ENCODE measurements around the gene MBTD1. TPM values are rescaled to one million over a fixed set of nuclear protein-coding genes. Genes with fewer than 3 reads are reported as not detected.
A peak's percentile ranks its signal among the peaks of the same experiment; 100 is the strongest.

MBTD1 gene
- total and polyA plus RNA-seq, 2 of the 8 experiments (the other 6 are each of a cell fraction or from before 2014, with no cell fraction given): 20.3 to 51.4 TPM

GRCh38 chr17:51164911-51165679 lies 94.8 kb downstream of the MBTD1 start:
- Histone ChIP-seq H2BK20ac (ENCODE audit: low read length) (no peak overlapping the region), H3K14ac (ENCODE audit: insufficient read length) (no peak overlapping the region), H2BK12ac (ENCODE audit: low read depth, low read length) (no peak overlapping the region), H2BK5ac (ENCODE audit: low read depth, low read length) (peak overlapping the region; percentile 94; the same call in 1 of the 2 replicates), H3K56ac (replicated peaks; ENCODE audit: insufficient read length, low read depth, low read length) (no peak overlapping the region), H4K91ac (replicated peaks; ENCODE audit: insufficient read length, low read length) (no peak overlapping the region), H3K18ac (ENCODE audit: extremely low read depth, low read length) (no peak overlapping the region), H3K9ac (replicated peaks in 1 of 4; ENCODE audit: extremely low read depth in 1 of 4, low read depth in 3 of 4, low read length in 3 of 4) (no peak overlapping the region), H4K20me1 (replicated peaks in 1 of 2; ENCODE audit: control insufficient read depth in 1 of 2, insufficient read depth in 2 of 2, low read length in 2 of 2) (peaks cover 0 to 7% of the 10 kb centered on the region in 2 experiments), H3K36me3 (ENCODE audit: control insufficient read depth in 2 of 4, insufficient read depth in 4 of 4, low read length in 3 of 4) (peaks cover 12 to 57% (median 41%) of the 10 kb centered on the region in 4 experiments), H3K9me3 (ENCODE audit: insufficient read depth in 2 of 2, low read depth in 1 of 2, low read length in 1 of 2) (no peaks in the 10 kb centered on the region), H3K4me1 (replicated peaks in 1 of 4; ENCODE audit: control insufficient read depth in 3 of 4, insufficient read depth in 4 of 4, low read length in 3 of 4) (peaks cover 0 to 9% (median 3%) of the 10 kb centered on the region in 4 experiments; a peak in 4 of 7 replicates), H3K79me1 (ENCODE audit: low read depth, low read length) (no peaks in the 10 kb centered on the region; the same call in 1 of the 2 replicates), H3K23me2 (ENCODE audit: low read depth, low read length) (peaks cover 9% of the 10 kb centered on the region), H3K27me3 (replicated peaks in 1 of 4; ENCODE audit: control insufficient read depth in 3 of 4, extremely low read depth in 1 of 4, insufficient read depth in 3 of 4, low read length in 3 of 4) (no peaks in the 10 kb centered on the region), H3K4me2 (ENCODE audit: insufficient read depth in 1 of 2, low read depth in 2 of 2, low read length in 2 of 2) (peak overlapping the region; percentile 89 to 97), H3K79me2 (ENCODE audit: control insufficient read depth in 1 of 2, insufficient read depth in 2 of 2, low read length in 2 of 2) (peaks cover 0 to 13% of the 10 kb centered on the region in 2 experiments; a peak in 2 of 4 replicates), H4K8ac (ENCODE audit: extremely low read depth, insufficient read depth, low read length) (no peak overlapping the region), H2AK5ac (ENCODE audit: low read depth, low read length) (no peak overlapping the region), H2AFZ (ENCODE audit: low read length) (no peak overlapping the region), H2BK120ac (replicated peaks; ENCODE audit: low read depth, low read length) (no peak overlapping the region), H2BK15ac (ENCODE audit: low read length) (no peak overlapping the region), H3K27ac (ENCODE audit: low read depth, low read length) (no peak overlapping the region), H3K4ac (replicated peaks; ENCODE audit: insufficient read length, low read depth, low read length) (no peak overlapping the region), H3K4me3 (ENCODE audit: extremely low read depth in 1 of 4, insufficient read depth in 2 of 4, low read depth in 3 of 4, low read length in 4 of 4) (peak overlapping the region; percentile 65 to 95 (median 92); a peak in 7 of 8 replicates), H3K23ac (ENCODE audit: insufficient read length) (no peak overlapping the region), H4K5ac (ENCODE audit: insufficient read length, low read depth, low read length) (no peak overlapping the region)
- DNase-seq (ENCODE audit: low read depth in 1 of 2, low spot score in 2 of 2) (no peak), FAIRE-seq (no peak)
- POLR2A ChIA-PET (ENCODE audit: partially characterized antibody): interaction anchor here (0.7 to 6.0 kb wide), 13 partner anchors 9 to 446 kb away, joined by 3 to 82 read pairs (median 5); partner anchors contain the start of genes LUC7L3, MBTD1, NME1 and SPAG9
- 49% methylated on average over 16 of the region's 16 CpGs; no CpG with 5 or more reads in 1 of the 2 experiments for WGBS, 2 experiments (ENCODE audit: extremely low coverage in 1 of 2, insufficient coverage in 1 of 2, insufficient read length in 1 of 2, insufficient replicate concordance in 2 of 2, low coverage in 1 of 2, low lambda C conversion rate in 2 of 2, missing lambda C conversion rate in 1 of 2)
- no peak for TF ChIP-seq SRF (IDR thresholded peaks at IDR 0.05; ENCODE audit: low read depth, low read length)
- TF ChIP-seq POLR2AphosphoS5 (IDR thresholded peaks at IDR 0.05; ENCODE audit: low read depth, low read length): peak; percentile 36; the same call in 1 of the 2 replicates
- TF ChIP-seq CTBP2 (IDR thresholded peaks at IDR 0.05; ENCODE audit: borderline replicate concordance, insufficient read depth, insufficient read length, low read length): no peak
- 0 out of 3 replicates have a peak, but pooled peaks of 1 of the 2 experiments have one; percentile 12 for TF ChIP-seq POLR2A (IDR thresholded peaks at IDR 0.05; ENCODE audit: control extremely low read depth in 1 of 2, low read depth in 2 of 2, low read length in 2 of 2)
- no peak for TF ChIP-seq TEAD4 (IDR thresholded peaks at IDR 0.05; ENCODE audit: low read depth, low read length)
- CTCF ChIA-PET (ENCODE audit: partially characterized antibody): interaction anchor here (0.9 to 2.5 kb wide), 6 partner anchors 10 to 163 kb away, joined by 3 to 7 read pairs (median 4); partner anchors contain the start of gene NME1
